Keratinocyte (primary cell): Measurements from ENCODE around the gene OSBPL8.

Source experiments
- EZH2 ChIP-seq: IDR thresholded peaks from one replicate; pipeline ENCODE4 v1.6.1; 2012; ENCODE audit warnings: inconsistent platforms, mild to moderate bottlenecking, low read length, moderate library complexity
- TF ChIP-seq, protein P1 (sequence below), 3 experiments: IDR thresholded peaks in 1 of 3; conservative IDR thresholded peaks in 1 of 3; optimal IDR thresholded peaks in 1 of 3; 2 replicates in 2 of 3; 3 replicates in 1 of 3; pipeline versions ENCODE3 to v1.5.1; 2011; ENCODE audit warnings: low read length in 3 of 3, mild to moderate bottlenecking in 3 of 3, moderate library complexity in 2 of 3, control low read depth in 1 of 3, inconsistent platforms in 1 of 3; ENCODE audit not compliant: insufficient read depth in 2 of 3; ENCODE audit errors: extremely low read depth in 1 of 3

DNA sequence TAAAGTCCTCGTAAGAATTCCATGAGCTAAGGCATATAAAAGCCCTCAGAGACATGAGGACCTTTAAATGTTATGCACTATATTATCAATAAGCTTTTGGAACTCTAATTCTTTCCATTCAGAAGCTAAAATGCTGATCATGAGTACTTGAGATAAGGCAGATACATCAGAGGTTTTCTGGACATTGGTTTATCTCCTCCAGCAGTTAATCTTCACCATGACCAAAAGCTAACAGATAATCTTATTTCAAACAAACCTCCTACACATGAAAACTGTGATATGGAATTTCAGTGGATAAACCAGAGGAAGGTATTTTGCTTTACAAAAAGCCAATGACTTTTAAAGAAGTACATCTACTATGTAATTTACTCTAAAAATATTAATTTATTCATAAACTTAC lies 113.5 kb downstream of the OSBPL8 start:
- TF ChIP-seq, protein P1, sequence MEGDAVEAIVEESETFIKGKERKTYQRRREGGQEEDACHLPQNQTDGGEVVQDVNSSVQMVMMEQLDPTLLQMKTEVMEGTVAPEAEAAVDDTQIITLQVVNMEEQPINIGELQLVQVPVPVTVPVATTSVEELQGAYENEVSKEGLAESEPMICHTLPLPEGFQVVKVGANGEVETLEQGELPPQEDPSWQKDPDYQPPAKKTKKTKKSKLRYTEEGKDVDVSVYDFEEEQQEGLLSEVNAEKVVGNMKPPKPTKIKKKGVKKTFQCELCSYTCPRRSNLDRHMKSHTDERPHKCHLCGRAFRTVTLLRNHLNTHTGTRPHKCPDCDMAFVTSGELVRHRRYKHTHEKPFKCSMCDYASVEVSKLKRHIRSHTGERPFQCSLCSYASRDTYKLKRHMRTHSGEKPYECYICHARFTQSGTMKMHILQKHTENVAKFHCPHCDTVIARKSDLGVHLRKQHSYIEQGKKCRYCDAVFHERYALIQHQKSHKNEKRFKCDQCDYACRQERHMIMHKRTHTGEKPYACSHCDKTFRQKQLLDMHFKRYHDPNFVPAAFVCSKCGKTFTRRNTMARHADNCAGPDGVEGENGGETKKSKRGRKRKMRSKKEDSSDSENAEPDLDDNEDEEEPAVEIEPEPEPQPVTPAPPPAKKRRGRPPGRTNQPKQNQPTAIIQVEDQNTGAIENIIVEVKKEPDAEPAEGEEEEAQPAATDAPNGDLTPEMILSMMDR (optimal IDR thresholded peaks at IDR 0.05 in 1 of 3, IDR thresholded peaks at IDR 0.05 in 1 of 3, conservative IDR thresholded peaks at IDR 0.05 in 1 of 3; ENCODE audit: extremely low read depth in 1 of 3, insufficient read depth in 2 of 3, low read length in 3 of 3) = no peak
- TF ChIP-seq EZH2 = no peak
